Measurements from ENCODE around the gene CCNF.
"Not testable (repeated sequence)": the region's sequence is repeated elsewhere in the genome, so short reads cannot be mapped to it uniquely, and the experiment has no call there.

Gene CCNF, protein sequence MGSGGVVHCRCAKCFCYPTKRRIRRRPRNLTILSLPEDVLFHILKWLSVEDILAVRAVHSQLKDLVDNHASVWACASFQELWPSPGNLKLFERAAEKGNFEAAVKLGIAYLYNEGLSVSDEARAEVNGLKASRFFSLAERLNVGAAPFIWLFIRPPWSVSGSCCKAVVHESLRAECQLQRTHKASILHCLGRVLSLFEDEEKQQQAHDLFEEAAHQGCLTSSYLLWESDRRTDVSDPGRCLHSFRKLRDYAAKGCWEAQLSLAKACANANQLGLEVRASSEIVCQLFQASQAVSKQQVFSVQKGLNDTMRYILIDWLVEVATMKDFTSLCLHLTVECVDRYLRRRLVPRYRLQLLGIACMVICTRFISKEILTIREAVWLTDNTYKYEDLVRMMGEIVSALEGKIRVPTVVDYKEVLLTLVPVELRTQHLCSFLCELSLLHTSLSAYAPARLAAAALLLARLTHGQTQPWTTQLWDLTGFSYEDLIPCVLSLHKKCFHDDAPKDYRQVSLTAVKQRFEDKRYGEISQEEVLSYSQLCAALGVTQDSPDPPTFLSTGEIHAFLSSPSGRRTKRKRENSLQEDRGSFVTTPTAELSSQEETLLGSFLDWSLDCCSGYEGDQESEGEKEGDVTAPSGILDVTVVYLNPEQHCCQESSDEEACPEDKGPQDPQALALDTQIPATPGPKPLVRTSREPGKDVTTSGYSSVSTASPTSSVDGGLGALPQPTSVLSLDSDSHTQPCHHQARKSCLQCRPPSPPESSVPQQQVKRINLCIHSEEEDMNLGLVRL

DNA sequence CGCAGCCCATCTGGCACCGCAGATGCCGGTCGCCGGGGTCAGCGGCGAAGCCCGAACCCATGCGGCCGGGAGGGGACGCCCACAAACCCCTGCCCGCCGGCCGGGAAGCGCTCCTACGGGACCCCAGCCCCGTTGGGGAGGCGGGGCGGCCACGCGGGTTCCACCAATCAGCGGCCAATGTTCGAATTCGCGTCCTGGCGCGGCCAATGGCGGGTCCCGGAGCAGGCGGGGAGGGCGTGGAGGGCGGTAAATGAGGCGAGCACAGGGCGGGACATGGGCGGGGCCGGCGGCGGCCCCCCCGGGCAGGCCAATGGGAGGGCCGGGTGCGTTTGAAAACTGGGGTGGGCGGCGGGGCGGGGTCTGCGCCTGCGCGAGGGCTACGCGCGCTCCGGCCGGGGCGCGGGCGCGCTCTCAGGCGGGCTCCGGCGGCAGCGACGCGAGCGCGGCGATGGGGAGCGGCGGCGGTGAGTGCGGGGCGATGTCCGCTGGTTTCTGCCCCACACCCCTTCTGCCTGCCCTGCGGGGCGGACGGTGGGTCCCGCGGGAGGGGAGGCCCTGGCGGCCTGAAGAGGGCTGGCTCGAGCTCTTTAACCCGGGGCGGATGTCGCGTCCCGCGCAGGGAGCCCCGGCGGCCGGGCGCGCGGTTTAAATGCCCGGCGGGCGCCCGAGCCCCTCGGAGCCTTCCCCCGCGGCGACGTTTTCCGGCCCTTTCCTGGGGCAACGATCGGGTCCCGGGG, at the start of gene CCNF:
Gene CCNF, plus strand, starts transcription at position 414 of the 737 bp plus-strand sequence. Its CDS starts 35 bp downstream, at position 449.
- DNase-seq = peak; percentile 67

DNA sequence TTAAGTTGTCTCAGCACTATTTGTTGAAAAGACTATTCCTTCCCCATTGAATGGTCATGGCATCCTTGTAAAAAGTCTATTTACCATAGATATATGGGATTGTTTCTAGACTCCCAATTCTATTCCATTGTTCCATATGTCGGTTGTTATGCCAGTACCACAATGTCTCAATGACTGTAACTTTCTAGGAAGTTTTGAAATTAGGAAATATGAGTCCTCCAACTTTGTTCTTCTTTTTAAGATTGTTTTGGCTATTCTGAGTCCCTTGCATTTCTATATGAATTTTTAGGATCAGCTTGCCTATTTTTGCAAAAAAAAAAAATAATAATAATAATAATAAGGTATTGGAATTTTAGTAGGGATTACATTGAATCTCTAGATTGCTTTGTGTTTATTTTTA, 45.7 kb upstream of the CCNF start:
- DNase-seq = no peak

DNA sequence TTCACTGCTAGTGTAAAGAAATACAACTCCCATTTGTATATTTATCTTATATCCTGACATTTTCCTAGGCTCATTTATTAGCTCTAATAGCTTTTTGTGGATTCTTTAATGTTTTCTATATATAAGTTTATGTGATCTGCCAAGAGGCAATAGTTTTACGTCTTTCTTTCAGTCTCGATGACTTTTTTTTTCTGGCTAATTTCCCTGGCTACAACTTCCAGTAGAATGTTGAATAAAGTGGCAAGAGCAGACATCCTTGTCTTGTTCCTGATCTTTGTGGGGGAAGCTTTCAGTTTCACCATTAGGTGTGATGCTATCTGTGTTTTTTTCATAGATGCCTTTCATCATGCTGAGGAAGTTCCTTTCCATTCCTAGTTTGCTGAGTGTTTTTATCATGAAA, 44.8 kb upstream of the CCNF start:
- DNase-seq = no peak

DNA sequence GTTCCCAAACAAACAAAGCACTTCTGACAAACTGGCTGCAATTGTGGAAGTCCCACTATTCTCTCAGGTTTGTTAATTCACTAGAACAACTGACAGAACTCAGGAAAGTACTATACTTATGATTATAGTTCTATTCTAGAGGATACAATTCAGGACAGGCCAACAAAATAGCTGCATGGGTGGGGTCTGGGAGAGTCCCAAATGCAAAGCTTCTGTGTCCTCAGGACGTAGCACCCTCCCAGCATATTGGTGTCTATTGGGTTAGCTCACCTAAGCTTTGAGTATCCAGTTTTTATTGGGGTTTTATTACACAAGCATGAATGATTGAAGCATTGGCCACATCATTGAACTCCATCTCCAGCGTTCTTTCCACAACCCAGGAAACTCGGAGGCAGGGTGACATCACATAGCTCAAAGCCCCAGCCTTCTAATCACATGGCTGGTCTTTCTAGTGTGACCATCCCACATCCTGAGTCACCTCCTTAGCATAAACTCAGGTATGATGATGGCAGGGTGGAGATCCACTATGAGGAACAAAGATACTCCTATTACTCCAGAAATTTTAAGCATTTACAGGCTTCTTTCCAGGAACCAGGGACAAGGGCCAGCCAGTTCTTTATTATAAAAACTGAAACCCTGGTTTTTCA, 43.9 kb upstream of the CCNF start:
- DNase-seq = no peak

DNA sequence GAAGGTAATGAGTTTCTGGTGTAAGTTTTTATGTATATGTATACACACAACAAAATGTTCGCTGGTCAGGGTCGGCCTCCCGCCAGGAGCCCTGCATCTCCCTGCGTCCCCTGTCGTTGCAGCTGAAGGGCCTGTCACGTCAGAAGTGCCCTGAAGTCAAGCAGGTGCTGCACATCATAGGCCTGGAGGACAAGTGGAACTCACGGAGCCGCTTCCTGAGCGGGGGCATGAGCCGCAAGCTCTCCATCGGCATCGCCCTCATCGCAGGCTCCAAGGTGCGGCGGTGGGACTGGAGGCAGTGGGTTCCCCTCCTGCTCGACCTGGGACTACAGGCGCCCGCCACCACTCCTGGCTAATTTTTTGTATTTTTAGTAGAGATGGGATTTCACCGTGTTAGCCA, 43.3 kb upstream of the CCNF start:
- DNase-seq = not testable (repeated sequence)

- DNase-seq = no peak
These were observed 42.3 kb upstream of the CCNF start for GRCh38 chr16:2386990-2387389.

- DNase-seq = no peak
These were observed 40.9 kb upstream of the CCNF start for GRCh38 chr16:2388139-2388874.

DNA sequence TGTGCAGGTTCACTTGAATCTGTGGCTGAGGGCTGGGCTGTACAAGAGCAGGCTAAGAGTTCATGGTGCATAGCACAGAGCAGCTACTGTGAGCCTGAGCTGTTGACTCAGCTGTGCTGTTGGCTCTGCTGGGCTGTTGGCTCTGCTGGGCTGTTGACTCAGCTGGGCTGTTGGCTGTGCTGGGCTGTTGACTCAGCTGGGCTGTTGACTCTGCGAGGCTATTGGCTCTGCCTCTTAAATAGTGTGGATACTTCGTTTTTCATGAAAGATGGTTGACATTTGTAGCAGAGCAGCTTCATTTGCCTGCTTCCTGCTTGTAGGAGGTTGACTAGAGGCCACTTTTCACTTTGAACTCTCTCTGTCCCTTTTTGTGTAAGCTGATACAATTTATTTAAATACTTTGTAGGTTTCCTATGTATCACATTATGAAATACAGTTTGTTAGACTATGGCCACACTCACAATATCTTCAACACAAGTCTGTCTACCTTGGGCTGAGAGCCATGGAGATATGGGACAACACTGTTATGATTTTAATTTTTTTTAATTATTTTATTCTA, 40.3 kb upstream of the CCNF start:
- DNase-seq = peak; percentile 77

- no peak for DNase-seq
These were observed 37.2 kb upstream of the CCNF start for GRCh38 chr16:2392025-2392424.

DNA sequence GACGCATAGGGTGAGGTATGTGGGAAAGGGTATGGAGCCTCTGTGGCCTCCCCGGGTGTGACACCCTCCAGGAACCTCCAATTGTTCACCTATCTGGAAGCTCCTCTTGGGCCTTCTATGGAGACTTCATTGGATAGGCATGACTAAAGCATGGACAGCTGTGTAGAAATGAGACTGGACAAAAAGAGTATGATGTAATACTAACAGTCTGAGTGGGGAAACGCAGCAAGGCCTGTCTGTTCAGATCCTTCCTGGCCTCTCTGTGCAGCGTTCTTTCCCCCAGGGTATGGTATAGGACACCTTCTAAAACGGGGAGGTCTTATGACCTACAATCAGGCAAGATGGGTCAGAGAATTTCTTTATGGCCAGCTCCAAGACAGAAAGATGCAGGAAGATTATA, 30.7 kb upstream of the CCNF start:
- no peak for DNase-seq

GRCh38 chr16:2404099-2404498, 25.1 kb upstream of the CCNF start:
- DNase-seq = no peak

GRCh38 chr16:2415085-2415484, 14.2 kb upstream of the CCNF start:
- no peak for DNase-seq

DNA sequence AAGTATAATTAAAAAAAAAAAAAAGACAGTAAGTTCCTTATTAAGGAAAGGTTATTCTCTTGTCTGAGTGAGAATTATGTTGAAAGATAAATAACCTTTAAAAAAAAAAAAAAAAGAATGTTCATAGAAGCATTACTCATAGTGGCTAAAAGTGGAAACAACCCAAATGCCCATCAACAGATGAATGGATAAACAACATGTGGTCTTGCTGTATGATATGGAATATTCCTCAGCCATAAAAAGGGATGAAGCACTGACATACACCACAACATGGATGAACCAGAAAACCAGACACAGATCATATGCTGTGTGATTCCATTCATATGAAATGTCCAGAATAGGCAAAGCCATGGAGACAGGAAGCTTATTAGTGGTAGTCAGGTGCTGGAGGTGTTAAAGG, 9.2 kb upstream of the CCNF start:
- no peak for DNase-seq

DNA sequence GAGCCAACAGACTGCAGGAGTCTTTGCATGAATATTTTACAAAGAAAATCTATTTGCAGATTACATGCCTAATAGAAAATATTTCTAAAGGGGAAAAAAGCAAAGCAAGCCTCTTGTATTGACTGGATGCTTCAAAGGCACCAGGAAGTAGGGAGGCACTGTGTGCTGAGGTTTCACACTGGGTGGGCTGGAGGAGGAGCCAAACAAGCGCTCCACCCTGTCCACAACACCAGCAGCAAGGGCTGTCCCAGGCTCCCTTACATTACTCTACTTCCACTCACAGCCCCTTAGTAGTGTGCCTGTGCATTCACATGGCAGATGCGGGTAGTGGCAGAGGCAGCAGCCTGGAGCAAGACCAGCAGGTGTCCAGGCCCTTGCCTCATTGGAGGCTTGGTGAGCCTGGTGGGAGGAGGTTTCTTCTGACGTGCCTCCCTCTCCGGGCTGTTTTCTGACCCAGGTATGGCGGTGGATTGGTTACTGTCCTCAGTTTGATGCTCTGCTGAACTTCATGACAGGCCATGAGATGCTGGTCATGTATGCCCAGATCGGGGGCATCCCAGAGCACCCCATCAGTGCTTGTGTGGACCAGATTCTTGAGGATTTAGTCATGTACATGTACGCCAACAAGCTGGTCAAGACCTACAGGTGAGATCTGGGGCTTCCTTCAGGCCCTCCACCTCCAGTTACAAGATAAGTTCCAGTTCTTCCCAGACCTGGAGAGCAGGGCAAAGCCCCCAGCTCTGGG, 7.0 kb upstream of the CCNF start:
- no peak for DNase-seq

DNA sequence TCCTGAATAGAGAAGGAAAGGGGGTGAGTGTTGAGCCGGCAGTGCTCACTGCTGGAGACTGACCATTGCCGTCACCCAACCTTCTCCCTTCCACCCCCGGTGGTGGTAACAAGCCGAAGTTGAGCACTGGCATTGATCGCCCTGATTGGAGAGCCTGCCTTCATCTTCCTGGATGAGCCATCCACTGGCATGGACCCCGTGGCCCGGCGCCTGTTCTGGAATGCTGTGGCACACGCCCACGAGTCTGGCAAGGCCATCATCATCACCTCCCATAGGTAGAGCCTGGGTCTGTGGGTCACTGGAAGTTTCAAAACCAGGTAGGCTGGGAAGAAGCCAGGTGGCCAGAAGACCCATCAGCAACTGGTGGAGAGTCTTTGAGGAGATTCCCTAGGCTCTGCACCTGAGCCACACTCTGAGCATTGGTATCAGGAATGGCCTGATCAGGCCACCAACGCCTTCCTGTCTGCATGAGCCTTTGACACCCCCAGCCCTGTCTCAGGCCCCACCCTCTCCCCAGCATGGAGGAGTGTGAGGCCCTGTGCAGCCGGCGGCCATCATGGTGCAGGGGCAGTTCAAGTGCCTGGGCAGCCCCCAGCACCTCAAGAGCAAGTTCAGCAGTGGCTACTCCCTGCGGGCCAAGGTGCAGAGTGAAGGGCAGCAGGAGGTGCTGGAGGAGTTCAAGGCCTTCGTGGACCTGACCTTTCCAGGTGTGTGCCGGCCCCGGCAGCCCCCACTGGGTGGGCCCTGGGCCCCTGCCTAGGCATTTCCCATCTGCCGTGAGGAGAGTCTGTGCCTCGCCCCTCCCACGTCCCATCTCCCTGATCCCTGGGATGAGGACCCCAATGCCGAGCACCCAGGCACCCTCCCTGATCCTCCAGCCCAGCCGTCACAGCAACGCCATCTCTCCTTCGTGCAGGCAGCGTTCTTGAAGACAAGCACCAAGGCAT, 4.9 kb upstream of the CCNF start:
- DNase-seq = no peak

GRCh38 chr16:2425008-2425518, 4.2 kb upstream of the CCNF start:
- DNase-seq = no peak

- DNase-seq = no peak
These were observed 3.3 kb upstream of the CCNF start for GRCh38 chr16:2425825-2426430.

DNA sequence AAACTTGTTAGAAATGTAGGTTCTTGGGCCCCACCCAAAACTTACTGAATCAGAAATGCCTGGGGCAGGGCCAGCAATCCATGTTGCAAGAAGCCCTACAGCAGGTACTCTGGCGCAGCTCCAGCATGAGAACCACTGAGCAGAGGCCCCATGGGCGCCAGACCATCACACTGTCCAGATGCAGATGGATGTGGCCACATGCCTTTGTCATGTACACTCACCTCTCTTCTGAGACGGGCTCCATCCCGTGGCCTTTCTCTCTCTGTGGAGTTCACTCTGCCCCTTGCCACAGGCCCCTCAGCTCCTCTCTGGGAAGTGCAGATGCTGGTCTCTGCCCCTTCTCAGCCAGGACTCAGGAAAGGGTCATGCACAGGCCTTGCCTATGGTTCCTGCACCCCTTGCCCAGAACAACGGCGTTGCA, 2.3 kb upstream of the CCNF start:
- no peak for DNase-seq

GRCh38 chr16:2427526-2427925, 1.7 kb upstream of the CCNF start:
- no peak for DNase-seq

Data from NCI-H2081 treated with DMSO at 0.1 percent for 48 hours (cell line).